HEK293 (cell line): ENCODE data around the gene KREMEN1.

Experiments used
- BCL11A ChIP-seq: fragments of 450-650 bp; formaldehyde crosslinking; IDR thresholded peaks from 2 replicates; pipeline ENCODE4 v1.5.1; 2016; ENCODE audit warnings: low read depth, missing biosample characterization, missing genetic modification characterization
- KLF9 ChIP-seq: fragments of 450-650 bp; formaldehyde crosslinking; IDR thresholded peaks from 2 replicates; pipeline ENCODE4 v1.5.1; 2016; ENCODE audit warnings: missing biosample characterization, missing genetic modification characterization, low read depth
- MYNN ChIP-seq: fragments of 450-650 bp; formaldehyde crosslinking; IDR thresholded peaks from 2 replicates; pipeline ENCODE4 v1.5.1; 2016; ENCODE audit warnings: missing biosample characterization, missing genetic modification characterization, borderline replicate concordance
- REPIN1 ChIP-seq: fragments of 450-650 bp; formaldehyde crosslinking; IDR thresholded peaks from 2 replicates; pipeline ENCODE4 v1.5.1; 2017; ENCODE audit warnings: missing biosample characterization, missing genetic modification characterization, low read depth
- SP2 ChIP-seq: fragments of 450-650 bp; formaldehyde crosslinking; IDR thresholded peaks from 2 replicates; pipeline ENCODE4 v1.5.1; 2016; ENCODE audit warnings: missing biosample characterization, missing genetic modification characterization
- WT1 ChIP-seq: fragments of 450-650 bp; formaldehyde crosslinking; IDR thresholded peaks from 2 replicates; pipeline ENCODE4 v1.5.1; 2016; ENCODE audit warnings: missing biosample characterization, missing genetic modification characterization
- ZBTB20 ChIP-seq: fragments of 450-650 bp; formaldehyde crosslinking; IDR thresholded peaks from 2 replicates; pipeline ENCODE4 v1.5.1; 2016; ENCODE audit warnings: missing biosample characterization, missing genetic modification characterization
- ZEB2 ChIP-seq: fragments of 450-650 bp; formaldehyde crosslinking; IDR thresholded peaks from 2 replicates; pipeline ENCODE4 v1.5.1; 2016; ENCODE audit warnings: missing biosample characterization, missing genetic modification characterization
- ZFHX2 ChIP-seq: fragments of 450-650 bp; formaldehyde crosslinking; conservative IDR thresholded peaks from 2 replicates; pipeline ENCODE4 v1.5.1; 2016; ENCODE audit warnings: missing biosample characterization, missing genetic modification characterization
- ZNF274 ChIP-seq, 2 experiments: fragments of 200-500 bp in 1 of 2; fragments of 450-650 bp in 1 of 2; sonication (Bioruptor generic) in 1 of 2; formaldehyde crosslinking in 1 of 2; IDR thresholded peaks; 2 replicates each; pipeline versions ENCODE4 v1.5.1 to v1.6.1; 2014 to 2016; ENCODE audit warnings: borderline replicate concordance in 1 of 2, inconsistent platforms in 1 of 2, low read length in 1 of 2, missing biosample characterization in 1 of 2, missing genetic modification characterization in 1 of 2
- ZNF311 ChIP-seq: fragments of 450-650 bp; formaldehyde crosslinking; IDR thresholded peaks from 2 replicates; pipeline ENCODE4 v1.5.1; 2017; ENCODE audit warnings: missing biosample characterization, missing genetic modification characterization, borderline replicate concordance
- ZNF585B ChIP-seq: fragments of 450-650 bp; formaldehyde crosslinking; IDR thresholded peaks from 2 replicates; pipeline ENCODE4 v1.5.1; 2016; ENCODE audit warnings: missing biosample characterization, missing genetic modification characterization
- ZNF670 ChIP-seq: fragments of 450-650 bp; formaldehyde crosslinking; IDR thresholded peaks from 2 replicates; pipeline ENCODE4 v1.5.1; 2016; ENCODE audit warnings: missing biosample characterization, missing genetic modification characterization, low read depth
- ZNF747 ChIP-seq: fragments of 450-650 bp; formaldehyde crosslinking; IDR thresholded peaks from 2 replicates; pipeline ENCODE4 v1.5.1; 2016; ENCODE audit warnings: missing biosample characterization, missing genetic modification characterization
- ZNF768 ChIP-seq: fragments of 450-650 bp; formaldehyde crosslinking; IDR thresholded peaks from 2 replicates; pipeline ENCODE4 v1.5.1; 2018; ENCODE audit warnings: missing biosample characterization, mild to moderate bottlenecking, missing genetic modification characterization
- ZNF830 ChIP-seq: fragments of 450-650 bp; IDR thresholded peaks from 2 replicates; pipeline ENCODE4 v1.5.0; 2018; ENCODE audit warnings: missing biosample characterization, missing genetic modification characterization, low read depth, mild to moderate bottlenecking, moderate library complexity
- ZXDB ChIP-seq: fragments of 450-650 bp; formaldehyde crosslinking; IDR thresholded peaks from 2 replicates; pipeline ENCODE4 v1.5.1; 2016; ENCODE audit warnings: missing biosample characterization, missing genetic modification characterization
- TF ChIP-seq, protein P1 (sequence below): fragments of 450-650 bp; formaldehyde crosslinking; conservative IDR thresholded peaks from 2 replicates; pipeline ENCODE4 v1.5.1; 2016; ENCODE audit warnings: low read depth, missing biosample characterization, missing genetic modification characterization
- TF ChIP-seq, protein P2 (sequence below): fragments of 450-650 bp; formaldehyde crosslinking; IDR thresholded peaks from 2 replicates; pipeline ENCODE4 v1.5.1; 2016; ENCODE audit warnings: missing biosample characterization, missing genetic modification characterization, borderline replicate concordance
- TF ChIP-seq, protein P3 (sequence below): fragments of 450-650 bp; formaldehyde crosslinking; IDR thresholded peaks from 2 replicates; pipeline ENCODE4 v1.5.1; 2017; ENCODE audit warnings: missing biosample characterization, missing genetic modification characterization
- TF ChIP-seq, protein P4 (sequence below): fragments of 450-650 bp; formaldehyde crosslinking; IDR thresholded peaks from 2 replicates; pipeline ENCODE4 v1.5.1; 2016; ENCODE audit warnings: missing biosample characterization, missing genetic modification characterization
- TF ChIP-seq, protein P5 (sequence below): fragments of 450-650 bp; formaldehyde crosslinking; IDR thresholded peaks from 2 replicates; pipeline ENCODE4 v1.5.1; 2016; ENCODE audit warnings: missing biosample characterization, missing genetic modification characterization
- TF ChIP-seq, protein P6 (sequence below): fragments of 450-650 bp; formaldehyde crosslinking; IDR thresholded peaks from 2 replicates; pipeline ENCODE4 v1.5.1; 2016; ENCODE audit warnings: missing biosample characterization, missing genetic modification characterization, low read depth
- TF ChIP-seq, protein P7 (sequence below): fragments of 450-650 bp; formaldehyde crosslinking; IDR thresholded peaks from 2 replicates; pipeline ENCODE4 v1.5.1; 2016; ENCODE audit warnings: missing biosample characterization, missing genetic modification characterization

KREMEN1 gene

DNA sequence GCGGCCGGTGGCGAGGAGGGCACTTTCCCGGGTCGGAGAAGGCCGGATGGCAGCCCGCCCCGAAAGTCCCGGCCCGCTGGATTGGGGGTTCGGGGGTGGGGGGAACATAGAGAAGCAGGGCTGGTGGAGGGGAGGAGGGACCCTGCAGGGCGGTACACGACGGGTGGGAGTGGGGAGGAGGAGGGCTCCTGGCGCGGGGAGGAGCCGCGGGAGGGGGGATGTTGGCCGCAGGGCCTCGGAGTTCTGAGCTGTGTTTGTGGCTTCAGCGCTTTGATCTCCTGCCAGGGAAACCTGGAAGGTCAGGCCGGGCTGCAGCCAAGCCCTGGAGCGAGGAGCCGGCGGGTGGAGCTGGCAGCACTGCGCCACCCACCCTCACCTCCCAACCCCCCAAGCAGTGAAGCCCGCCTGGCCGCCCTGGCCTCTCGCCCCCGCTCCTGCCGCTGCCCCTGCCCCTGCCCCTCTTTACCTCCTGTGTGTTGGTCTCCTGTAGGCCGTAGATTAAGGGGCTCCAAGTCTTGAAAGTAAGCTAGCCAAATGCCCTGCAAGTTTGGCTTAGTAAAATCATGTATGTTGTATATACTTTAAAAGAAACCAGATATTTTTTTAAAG, 42.1 kb upstream of the KREMEN1 start (continued):
- TF ChIP-seq ZNF768 (tag by site-specific recombination) (no peak), ZEB2 (tag by site-specific recombination) (0 out of 2 replicates have a peak, but pooled peaks have one; percentile 19), MYNN (peak; percentile 11; the same call in 1 of the 2 replicates), ZNF585B (tag by site-specific recombination) (no peak), BCL11A (tag by site-specific recombination) (0 out of 2 replicates have a peak, but pooled peaks have one; percentile 33), ZNF830 (tag by site-specific recombination) (no peak), ZNF274 (IDR thresholded peaks at IDR 0.05; ENCODE audit: low read length) (no peak), ZNF274 (tag by site-specific recombination; IDR thresholded peaks at IDR 0.05; ENCODE audit: borderline replicate concordance) (no peak), ZXDB (tag by site-specific recombination) (peak; percentile 38), SP2 (peak; percentile 75), ZNF670 (tag by site-specific recombination) (no peak), REPIN1 (tag by site-specific recombination) (no peak), KLF9 (tag by site-specific recombination) (peak; percentile 69), ZFHX2 (tag by site-specific recombination) (peak; percentile 85), ZBTB20 (tag by site-specific recombination) (peak; percentile 65), WT1 (tag by site-specific recombination) (peak; percentile 84), ZNF311 (tag by site-specific recombination) (no peak), ZNF747 (tag by site-specific recombination) (no peak)
- TF ChIP-seq, protein P1, sequence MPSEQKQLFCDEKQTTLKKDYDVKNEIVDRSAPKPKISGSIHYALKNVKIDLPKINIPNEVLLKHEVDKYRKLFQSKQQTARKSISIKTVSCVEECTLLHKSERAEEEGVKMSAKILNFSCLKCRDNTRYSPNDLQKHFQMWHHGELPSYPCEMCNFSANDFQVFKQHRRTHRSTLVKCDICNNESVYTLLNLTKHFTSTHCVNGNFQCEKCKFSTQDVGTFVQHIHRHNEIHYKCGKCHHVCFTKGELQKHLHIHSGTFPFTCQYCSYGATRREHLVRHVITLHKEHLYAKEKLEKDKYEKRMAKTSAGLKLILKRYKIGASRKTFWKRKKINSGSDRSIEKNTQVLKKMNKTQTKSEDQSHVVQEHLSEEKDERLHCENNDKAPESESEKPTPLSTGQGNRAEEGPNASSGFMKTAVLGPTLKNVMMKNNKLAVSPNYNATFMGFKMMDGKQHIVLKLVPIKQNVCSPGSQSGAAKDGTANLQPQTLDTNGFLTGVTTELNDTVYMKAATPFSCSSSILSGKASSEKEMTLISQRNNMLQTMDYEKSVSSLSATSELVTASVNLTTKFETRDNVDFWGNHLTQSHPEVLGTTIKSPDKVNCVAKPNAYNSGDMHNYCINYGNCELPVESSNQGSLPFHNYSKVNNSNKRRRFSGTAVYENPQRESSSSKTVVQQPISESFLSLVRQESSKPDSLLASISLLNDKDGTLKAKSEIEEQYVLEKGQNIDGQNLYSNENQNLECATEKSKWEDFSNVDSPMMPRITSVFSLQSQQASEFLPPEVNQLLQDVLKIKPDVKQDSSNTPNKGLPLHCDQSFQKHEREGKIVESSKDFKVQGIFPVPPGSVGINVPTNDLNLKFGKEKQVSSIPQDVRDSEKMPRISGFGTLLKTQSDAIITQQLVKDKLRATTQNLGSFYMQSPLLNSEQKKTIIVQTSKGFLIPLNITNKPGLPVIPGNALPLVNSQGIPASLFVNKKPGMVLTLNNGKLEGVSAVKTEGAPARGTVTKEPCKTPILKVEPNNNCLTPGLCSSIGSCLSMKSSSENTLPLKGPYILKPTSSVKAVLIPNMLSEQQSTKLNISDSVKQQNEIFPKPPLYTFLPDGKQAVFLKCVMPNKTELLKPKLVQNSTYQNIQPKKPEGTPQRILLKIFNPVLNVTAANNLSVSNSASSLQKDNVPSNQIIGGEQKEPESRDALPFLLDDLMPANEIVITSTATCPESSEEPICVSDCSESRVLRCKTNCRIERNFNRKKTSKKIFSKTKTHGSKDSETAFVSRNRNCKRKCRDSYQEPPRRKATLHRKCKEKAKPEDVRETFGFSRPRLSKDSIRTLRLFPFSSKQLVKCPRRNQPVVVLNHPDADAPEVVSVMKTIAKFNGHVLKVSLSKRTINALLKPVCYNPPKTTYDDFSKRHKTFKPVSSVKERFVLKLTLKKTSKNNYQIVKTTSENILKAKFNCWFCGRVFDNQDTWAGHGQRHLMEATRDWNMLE (tag by site-specific recombination), result no peak
- TF ChIP-seq, protein P2, sequence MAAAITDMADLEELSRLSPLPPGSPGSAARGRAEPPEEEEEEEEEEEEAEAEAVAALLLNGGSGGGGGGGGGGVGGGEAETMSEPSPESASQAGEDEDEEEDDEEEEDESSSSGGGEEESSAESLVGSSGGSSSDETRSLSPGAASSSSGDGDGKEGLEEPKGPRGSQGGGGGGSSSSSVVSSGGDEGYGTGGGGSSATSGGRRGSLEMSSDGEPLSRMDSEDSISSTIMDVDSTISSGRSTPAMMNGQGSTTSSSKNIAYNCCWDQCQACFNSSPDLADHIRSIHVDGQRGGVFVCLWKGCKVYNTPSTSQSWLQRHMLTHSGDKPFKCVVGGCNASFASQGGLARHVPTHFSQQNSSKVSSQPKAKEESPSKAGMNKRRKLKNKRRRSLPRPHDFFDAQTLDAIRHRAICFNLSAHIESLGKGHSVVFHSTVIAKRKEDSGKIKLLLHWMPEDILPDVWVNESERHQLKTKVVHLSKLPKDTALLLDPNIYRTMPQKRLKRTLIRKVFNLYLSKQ (tag by site-specific recombination), result no peak
- TF ChIP-seq, protein P3, sequence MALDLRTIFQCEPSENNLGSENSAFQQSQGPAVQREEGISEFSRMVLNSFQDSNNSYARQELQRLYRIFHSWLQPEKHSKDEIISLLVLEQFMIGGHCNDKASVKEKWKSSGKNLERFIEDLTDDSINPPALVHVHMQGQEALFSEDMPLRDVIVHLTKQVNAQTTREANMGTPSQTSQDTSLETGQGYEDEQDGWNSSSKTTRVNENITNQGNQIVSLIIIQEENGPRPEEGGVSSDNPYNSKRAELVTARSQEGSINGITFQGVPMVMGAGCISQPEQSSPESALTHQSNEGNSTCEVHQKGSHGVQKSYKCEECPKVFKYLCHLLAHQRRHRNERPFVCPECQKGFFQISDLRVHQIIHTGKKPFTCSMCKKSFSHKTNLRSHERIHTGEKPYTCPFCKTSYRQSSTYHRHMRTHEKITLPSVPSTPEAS (tag by site-specific recombination), result no peak
- TF ChIP-seq, protein P4, sequence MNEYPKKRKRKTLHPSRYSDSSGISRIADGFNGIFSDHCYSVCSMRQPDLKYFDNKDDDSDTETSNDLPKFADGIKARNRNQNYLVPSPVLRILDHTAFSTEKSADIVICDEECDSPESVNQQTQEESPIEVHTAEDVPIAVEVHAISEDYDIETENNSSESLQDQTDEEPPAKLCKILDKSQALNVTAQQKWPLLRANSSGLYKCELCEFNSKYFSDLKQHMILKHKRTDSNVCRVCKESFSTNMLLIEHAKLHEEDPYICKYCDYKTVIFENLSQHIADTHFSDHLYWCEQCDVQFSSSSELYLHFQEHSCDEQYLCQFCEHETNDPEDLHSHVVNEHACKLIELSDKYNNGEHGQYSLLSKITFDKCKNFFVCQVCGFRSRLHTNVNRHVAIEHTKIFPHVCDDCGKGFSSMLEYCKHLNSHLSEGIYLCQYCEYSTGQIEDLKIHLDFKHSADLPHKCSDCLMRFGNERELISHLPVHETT, result no peak
- TF ChIP-seq, protein P5, sequence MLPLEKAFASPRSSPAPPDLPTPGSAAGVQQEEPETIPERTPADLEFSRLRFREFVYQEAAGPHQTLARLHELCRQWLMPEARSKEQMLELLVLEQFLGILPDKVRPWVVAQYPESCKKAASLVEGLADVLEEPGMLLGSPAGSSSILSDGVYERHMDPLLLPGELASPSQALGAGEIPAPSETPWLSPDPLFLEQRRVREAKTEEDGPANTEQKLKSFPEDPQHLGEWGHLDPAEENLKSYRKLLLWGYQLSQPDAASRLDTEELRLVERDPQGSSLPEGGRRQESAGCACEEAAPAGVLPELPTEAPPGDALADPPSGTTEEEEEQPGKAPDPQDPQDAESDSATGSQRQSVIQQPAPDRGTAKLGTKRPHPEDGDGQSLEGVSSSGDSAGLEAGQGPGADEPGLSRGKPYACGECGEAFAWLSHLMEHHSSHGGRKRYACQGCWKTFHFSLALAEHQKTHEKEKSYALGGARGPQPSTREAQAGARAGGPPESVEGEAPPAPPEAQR (tag by site-specific recombination), result no peak
- TF ChIP-seq, protein P6, sequence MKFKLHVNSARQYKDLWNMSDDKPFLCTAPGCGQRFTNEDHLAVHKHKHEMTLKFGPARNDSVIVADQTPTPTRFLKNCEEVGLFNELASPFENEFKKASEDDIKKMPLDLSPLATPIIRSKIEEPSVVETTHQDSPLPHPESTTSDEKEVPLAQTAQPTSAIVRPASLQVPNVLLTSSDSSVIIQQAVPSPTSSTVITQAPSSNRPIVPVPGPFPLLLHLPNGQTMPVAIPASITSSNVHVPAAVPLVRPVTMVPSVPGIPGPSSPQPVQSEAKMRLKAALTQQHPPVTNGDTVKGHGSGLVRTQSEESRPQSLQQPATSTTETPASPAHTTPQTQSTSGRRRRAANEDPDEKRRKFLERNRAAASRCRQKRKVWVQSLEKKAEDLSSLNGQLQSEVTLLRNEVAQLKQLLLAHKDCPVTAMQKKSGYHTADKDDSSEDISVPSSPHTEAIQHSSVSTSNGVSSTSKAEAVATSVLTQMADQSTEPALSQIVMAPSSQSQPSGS (tag by site-specific recombination), result no peak
- TF ChIP-seq, protein P7, sequence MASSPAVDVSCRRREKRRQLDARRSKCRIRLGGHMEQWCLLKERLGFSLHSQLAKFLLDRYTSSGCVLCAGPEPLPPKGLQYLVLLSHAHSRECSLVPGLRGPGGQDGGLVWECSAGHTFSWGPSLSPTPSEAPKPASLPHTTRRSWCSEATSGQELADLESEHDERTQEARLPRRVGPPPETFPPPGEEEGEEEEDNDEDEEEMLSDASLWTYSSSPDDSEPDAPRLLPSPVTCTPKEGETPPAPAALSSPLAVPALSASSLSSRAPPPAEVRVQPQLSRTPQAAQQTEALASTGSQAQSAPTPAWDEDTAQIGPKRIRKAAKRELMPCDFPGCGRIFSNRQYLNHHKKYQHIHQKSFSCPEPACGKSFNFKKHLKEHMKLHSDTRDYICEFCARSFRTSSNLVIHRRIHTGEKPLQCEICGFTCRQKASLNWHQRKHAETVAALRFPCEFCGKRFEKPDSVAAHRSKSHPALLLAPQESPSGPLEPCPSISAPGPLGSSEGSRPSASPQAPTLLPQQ (tag by site-specific recombination), result peak; percentile 46; the same call in 1 of the 2 replicates
